ENCODE measurements around the gene CAPRIN2.

DNA sequence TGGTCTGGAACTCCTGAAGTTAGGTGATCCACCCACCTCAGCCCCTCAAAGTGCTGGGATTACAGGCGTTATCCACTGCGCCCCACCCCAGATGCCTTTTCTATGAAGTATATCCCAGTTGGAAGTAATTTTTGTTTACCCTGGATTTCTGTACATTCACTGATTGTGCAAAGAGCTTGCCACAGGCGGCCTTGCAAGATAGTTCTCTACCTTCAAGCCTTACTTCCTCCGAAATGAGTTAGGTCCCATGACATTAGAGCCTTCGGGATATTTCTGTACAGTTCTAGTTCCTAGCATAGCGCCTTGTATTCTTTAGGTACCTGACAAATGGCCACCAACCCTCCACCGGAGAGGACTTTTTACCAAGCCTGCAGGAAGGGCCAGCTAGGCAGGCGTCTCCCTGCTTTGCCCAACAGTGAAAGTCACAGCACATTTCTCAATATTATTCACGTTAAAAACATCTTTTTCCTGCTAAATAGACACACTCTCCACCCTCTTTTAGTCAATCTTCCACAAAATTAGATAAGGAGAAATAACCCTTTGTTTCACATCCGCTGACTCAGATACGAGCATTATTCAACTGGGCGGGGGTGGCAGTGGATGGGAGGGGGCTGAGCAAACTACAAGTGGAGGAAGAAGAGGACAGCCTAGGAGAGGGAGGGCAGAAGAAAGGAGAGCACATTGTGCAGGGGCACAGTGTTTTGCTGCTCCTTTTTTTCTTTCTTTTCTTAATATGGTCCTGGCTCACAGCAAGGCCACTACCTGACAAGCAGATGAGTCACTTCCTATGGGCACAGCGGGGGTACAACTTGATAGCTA lies 40.0 kb upstream of the CAPRIN2 start:
- no peak for TF ChIP-seq ZFX (IDR thresholded peaks at IDR 0.05)
- TF ChIP-seq, protein P1, sequence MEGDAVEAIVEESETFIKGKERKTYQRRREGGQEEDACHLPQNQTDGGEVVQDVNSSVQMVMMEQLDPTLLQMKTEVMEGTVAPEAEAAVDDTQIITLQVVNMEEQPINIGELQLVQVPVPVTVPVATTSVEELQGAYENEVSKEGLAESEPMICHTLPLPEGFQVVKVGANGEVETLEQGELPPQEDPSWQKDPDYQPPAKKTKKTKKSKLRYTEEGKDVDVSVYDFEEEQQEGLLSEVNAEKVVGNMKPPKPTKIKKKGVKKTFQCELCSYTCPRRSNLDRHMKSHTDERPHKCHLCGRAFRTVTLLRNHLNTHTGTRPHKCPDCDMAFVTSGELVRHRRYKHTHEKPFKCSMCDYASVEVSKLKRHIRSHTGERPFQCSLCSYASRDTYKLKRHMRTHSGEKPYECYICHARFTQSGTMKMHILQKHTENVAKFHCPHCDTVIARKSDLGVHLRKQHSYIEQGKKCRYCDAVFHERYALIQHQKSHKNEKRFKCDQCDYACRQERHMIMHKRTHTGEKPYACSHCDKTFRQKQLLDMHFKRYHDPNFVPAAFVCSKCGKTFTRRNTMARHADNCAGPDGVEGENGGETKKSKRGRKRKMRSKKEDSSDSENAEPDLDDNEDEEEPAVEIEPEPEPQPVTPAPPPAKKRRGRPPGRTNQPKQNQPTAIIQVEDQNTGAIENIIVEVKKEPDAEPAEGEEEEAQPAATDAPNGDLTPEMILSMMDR (conservative IDR thresholded peaks at IDR 0.05), result no peak

All from C4-2B (cell line).